Endothelial cell (in vitro differentiated cells): ENCODE results near the gene TIPRL. TPM values are rescaled to one million over a fixed set of nuclear protein-coding genes. Genes with fewer than 3 reads are reported as not detected.

Source experiments
- DNase-seq: peaks from one replicate; pipeline ENCODE4 v3.0.0; 2021; ENCODE audit warnings: low spot score
- H3K27ac Mint-ChIP-seq: one replicate; pipeline ENCODE4 v1.8.0; 2021; ENCODE audit warnings: mixed read lengths, inconsistent platforms; ENCODE audit not compliant: unreplicated experiment
- H3K27me3 Mint-ChIP-seq: one replicate; pipeline ENCODE4 v1.8.0; 2021; ENCODE audit warnings: mild to moderate bottlenecking, moderate library complexity, mixed read lengths, inconsistent platforms; ENCODE audit not compliant: unreplicated experiment
- H3K36me3 Mint-ChIP-seq: one replicate; pipeline ENCODE4 v1.8.0; 2021; ENCODE audit warnings: mild to moderate bottlenecking, low read depth, mixed read lengths, inconsistent platforms; ENCODE audit not compliant: unreplicated experiment
- H3K4me1 Mint-ChIP-seq: one replicate; pipeline ENCODE4 v1.8.0; 2021; ENCODE audit warnings: mild to moderate bottlenecking, mixed read lengths, inconsistent platforms; ENCODE audit not compliant: unreplicated experiment
- H3K4me3 Mint-ChIP-seq: one replicate; pipeline ENCODE4 v1.8.0; 2021; ENCODE audit warnings: mild to moderate bottlenecking, mixed read lengths, inconsistent platforms; ENCODE audit not compliant: unreplicated experiment
- H3K9me3 Mint-ChIP-seq: one replicate; pipeline ENCODE4 v1.8.0; 2021; ENCODE audit warnings: mixed read lengths, inconsistent platforms; ENCODE audit not compliant: unreplicated experiment
- CTCF ChIP-seq: fragments of 200-600 bp; sonication (generic); IDR thresholded peaks from one replicate; pipeline ENCODE4 v1.5.0; 2021; ENCODE audit warnings: antibody characterized with exemption; ENCODE audit not compliant: unreplicated experiment
- total RNA-seq: library from RNA; stranded (reverse); fragmentation: NEBNext Ultra II Directional; extraction: Animal tissue kit (Norgen Biotek cat#: 25700); gene quantifications from one replicate; pipeline ENCODE4 v1.2.1, GENCODE V29; 2021; ENCODE audit not compliant: unreplicated experiment

TIPRL gene
- total RNA-seq, 1 donor from 2014 or later = 34.2 TPM

DNA sequence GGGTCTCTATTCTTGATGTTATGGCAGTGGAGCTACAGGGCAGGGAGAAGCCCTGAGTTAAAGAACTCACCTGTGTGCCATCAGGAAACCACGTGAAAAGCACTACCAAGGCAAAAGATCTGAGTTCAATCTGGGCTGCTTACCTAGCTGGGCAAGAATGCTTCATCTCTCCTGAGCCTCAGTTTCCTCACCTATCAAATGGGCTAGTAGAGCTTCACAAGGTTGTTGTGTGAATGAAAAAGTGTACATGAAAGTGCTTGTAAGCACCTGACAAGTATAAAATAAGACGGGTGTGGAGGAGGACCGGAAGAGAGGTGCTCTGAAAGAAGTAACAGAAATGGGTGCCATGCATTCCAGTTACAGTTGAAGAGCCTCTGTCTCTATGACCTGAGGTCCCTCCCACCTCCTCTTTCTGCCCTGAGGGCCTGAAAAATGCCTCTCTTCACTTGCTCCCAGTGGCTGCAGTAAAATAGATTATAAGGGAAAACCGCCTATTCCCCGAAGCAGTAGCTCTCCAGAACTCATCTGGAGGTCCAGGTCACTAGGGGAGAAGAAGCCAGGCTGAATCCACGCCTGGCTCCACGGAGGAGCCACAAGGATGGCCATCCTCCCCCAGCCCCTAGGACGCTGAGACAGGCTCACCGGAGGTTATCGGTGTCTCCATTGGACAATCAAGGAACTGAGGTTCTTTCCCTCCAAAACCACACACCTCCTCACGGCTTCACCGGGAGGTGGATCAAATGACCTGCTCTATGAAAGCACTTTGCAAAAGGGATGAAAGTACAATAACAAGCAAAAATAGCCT is 43.4 kb upstream of the TIPRL start:
- Mint-ChIP-seq H3K27me3 (peaks cover 14% of the 10 kb centered on the region), H3K4me1 (peaks cover 22% of the 10 kb centered on the region), H3K9me3 (no peaks in the 10 kb centered on the region), H3K36me3 (peaks cover 13% of the 10 kb centered on the region), H3K4me3 (peak overlapping the region; percentile 97), H3K27ac (peak overlapping the region; percentile 40)
- no peak for TF ChIP-seq CTCF
- no peak for DNase-seq

- Mint-ChIP-seq H3K27ac (peak overlapping the region; percentile 40), H3K9me3 (no peaks in the 10 kb centered on the region), H3K4me3 (peak overlapping the region; percentile 97), H3K27me3 (peaks cover 14% of the 10 kb centered on the region), H3K36me3 (peaks cover 8% of the 10 kb centered on the region), H3K4me1 (peaks cover 22% of the 10 kb centered on the region)
- no peak for TF ChIP-seq CTCF
- peak; percentile 33 for DNase-seq
These were observed 42.6 kb upstream of the TIPRL start for GRCh38 chr1:168135921-168136708.

DNA sequence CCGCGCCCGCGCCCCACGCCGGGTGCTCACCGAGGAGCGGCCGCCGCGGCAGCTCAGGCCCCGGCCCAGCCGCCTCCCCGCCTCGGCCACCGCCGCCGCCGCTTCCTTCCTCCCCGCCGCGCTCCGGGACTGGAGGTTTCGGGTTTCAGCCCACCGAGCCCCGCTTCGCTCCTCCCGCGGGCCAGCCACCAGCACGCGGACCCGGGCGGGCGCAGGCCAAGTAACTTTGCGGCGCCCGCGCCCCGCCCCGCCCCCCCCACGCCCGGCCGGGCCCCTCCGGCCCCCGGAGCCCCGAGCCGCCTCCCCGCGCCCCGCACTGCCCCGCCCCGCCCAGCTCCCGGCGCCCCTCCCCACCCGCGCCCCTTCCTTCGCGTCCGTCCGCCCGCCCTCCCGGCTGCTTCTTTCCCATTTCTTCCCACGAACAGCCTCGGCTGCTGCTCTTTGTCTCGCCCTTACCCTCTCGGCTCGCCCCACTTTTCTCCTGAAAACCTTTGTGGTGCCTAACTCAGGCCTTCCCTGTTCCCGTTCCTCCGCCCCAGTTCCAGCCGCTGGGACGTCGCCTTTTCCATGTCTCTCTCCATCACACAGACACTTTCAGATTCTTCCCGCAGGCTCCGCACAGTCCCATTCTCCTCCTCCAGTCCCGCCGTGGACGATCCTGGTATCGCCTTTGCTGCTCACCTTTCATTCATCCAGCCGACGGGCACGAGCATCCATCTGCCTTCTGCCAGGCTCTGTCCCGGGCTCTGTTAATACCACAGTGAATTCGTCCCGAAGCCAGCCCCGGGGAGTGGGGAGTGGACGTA is 41.9 kb upstream of the TIPRL start, which contains the start of gene GPR161:
TSS of gene GPR161 (minus strand) at position 222 of the 806 bp plus-strand sequence. CDS start 32,080 bp downstream, outside the sequence.
- peak; percentile 61 for DNase-seq
- Mint-ChIP-seq H3K4me3 (peak within 1 kb of the TSS; percentile 97), H3K4me1 (peaks cover 22% of the 10 kb centered on the region), H3K36me3 (peaks cover 8% of the 10 kb centered on the region), H3K27ac (peak within 1 kb of the TSS; percentile 68), H3K9me3 (no peaks in the 10 kb centered on the region), H3K27me3 (peaks cover 14% of the 10 kb centered on the region)
- no peak for TF ChIP-seq CTCF

DNA sequence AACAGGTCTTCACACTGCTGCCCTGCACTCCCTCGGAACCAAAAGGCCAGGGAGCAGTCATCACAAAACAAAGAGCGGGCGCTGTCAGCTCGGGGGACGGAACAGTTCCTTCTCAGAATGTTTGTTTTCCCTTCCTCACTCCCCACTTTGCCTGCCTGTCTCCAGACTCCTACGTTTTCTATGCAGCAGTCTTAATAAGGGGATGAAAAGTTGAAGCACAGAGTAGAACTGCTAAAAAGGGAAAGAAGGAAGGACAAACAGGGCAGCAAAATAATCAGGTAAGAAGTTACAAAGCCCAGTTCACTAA is 41.3 kb upstream of the TIPRL start:
- TF ChIP-seq CTCF = no peak
- Mint-ChIP-seq H3K27ac (peak overlapping the region; percentile 68), H3K4me1 (peaks cover 22% of the 10 kb centered on the region), H3K4me3 (peak overlapping the region; percentile 97), H3K36me3 (peaks cover 8% of the 10 kb centered on the region), H3K27me3 (peaks cover 14% of the 10 kb centered on the region), H3K9me3 (no peaks in the 10 kb centered on the region)
- no peak for DNase-seq
